LNCAP (cell line): ENCODE data around the gene SLC11A2.

Source experiments
- CTCF ChIP-seq: fragments of 450-650 bp; IDR thresholded peaks from 2 replicates; pipeline ENCODE4 v1.5.1; 2017; ENCODE audit warnings: mild to moderate bottlenecking

SLC11A2 gene

GRCh38 chr12:50979369-50980052, 46.7 kb downstream of the SLC11A2 start:
- TF ChIP-seq CTCF, result no peak

GRCh38 chr12:50971946-50972345, 54.2 kb downstream of the SLC11A2 start:
- TF ChIP-seq CTCF, result no peak

GRCh38 chr12:50964432-50964831, 61.8 kb downstream of the SLC11A2 start:
- no peak for TF ChIP-seq CTCF

DNA sequence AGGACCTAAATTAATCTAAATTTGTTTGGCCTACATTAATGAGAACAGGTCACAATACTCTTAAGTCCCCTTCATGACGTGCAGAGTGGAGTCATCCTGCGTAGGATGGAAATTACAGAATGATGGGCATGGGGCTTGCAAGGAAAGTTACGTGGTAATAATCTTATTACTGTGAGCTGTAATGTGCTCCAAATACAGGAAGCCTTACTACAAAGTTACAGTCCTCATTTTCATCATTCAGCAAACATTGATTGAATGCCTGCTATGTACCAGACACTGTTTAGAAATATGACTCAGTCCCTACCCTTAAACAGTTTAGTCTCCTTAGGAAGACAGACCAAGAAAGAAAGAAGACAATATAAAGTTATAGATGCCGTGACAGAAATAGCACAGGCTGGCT, 64.5 kb downstream of the SLC11A2 start:
- TF ChIP-seq CTCF, result no peak

GRCh38 chr12:50960130-50960529, 66.1 kb downstream of the SLC11A2 start:
- TF ChIP-seq CTCF, result no peak

GRCh38 chr12:50955697-50956096, 70.5 kb downstream of the SLC11A2 start:
- TF ChIP-seq CTCF, result no peak

- no peak for TF ChIP-seq CTCF
Measured at GRCh38 chr12:50955288-50955687, 70.9 kb downstream of the SLC11A2 start.

GRCh38 chr12:50953047-50953446, 73.1 kb downstream of the SLC11A2 start:
- TF ChIP-seq CTCF, result no peak
